Left ventricle myocardium superior (tissue), 1 donor: ENCODE data around the gene FGB. TPM values are rescaled to one million over a fixed set of nuclear protein-coding genes. Genes with fewer than 3 reads are reported as not detected.

Experiments used
- ATAC-seq: fragments of 200-7000 bp; cut with Tn5 transposase; one replicate; pipeline ENCODE4 v1.9.1; 2020; ENCODE audit warnings: mild to moderate bottlenecking, moderate library complexity
- DNase-seq: peaks from one replicate; pipeline ENCODE4 v3.0.0-alpha.2; 2020
- intact Hi-C: fragments of 100-400 bp; cut with micrococcal nuclease; formaldehyde crosslinking; loops from one replicate; pipeline ENCODE4 v1.11.0; 2022
- total RNA-seq: library from RNA; stranded (reverse); fragmentation: NEBNext Ultra II Directional; extraction: Animal tissue kit (Norgen Biotek cat#: 25700); gene quantifications from one replicate; pipeline ENCODE4 v1.2.1, GENCODE V29; 2021
- donor health status: DM: no; HTN: yes; CAD: no; lungs with severe emphysema.

FGB gene
- total RNA-seq, 1 donor from 2014 or later: not detected

DNA sequence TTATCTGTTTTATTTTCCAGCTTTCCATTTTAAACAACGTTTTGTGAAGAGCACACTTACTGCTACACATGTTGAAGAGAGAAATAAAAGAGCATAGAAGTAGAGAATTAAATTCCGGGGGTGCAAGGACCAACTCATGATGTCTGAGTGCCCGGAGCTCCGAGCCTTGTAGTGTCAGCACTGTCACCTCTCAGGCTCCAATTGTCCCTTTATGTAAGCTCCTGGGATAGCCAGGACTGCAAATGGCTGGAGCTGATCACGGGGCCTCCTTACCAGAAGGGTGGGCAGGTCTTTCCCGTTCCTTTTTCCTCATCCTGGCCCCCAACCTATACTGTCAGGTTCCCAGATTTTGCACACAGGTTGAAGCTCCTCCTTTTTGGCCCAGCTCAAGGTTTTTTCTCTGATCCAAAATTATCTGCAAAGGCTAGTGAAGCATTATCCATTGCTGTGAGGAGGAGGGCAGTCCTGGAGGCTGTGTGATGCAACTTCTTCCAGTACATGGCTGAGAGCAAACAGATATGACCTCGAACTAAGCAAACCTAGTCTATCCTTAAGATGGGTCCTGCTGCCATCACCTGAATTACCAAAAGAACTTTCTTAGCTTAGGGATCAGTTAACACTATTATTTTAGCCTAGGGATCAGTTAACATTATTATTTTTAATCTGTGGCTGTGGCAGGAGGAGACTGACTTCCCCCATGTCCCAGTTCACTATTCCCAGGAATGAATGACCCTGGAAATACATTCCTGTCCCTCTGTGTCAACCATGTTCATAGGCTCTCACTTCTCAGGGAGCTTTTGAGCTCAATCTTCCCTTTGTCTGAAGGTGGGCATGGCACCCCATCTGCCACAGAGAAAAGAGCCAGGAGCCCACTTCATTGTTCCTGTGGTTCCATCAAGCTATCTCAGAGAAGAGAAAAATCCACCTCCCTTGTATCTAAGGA, 49.9 kb downstream of the FGB start, which contains the start of gene FGG:
FGG (minus strand) TSS at position 185 of the 943 bp plus-strand sequence; CDS start at position 138, 47 bp downstream.
- intact Hi-C loops: no loop called here
- ATAC-seq: no peak
- DNase-seq: no peak

GRCh38 chr4:154614306-154614705, 51.5 kb downstream of the FGB start:
- intact Hi-C loops: no loop called here
- DNase-seq (no peak), ATAC-seq (no peak)

- intact Hi-C loops: no loop called here
- no peak for ATAC-seq
- DNase-seq: no peak
These were observed 52.4 kb downstream of the FGB start for GRCh38 chr4:154615211-154615610.

GRCh38 chr4:154616287-154616686, 53.5 kb downstream of the FGB start:
- DNase-seq (no peak), ATAC-seq (no peak)
- intact Hi-C loops: no loop called here

DNA sequence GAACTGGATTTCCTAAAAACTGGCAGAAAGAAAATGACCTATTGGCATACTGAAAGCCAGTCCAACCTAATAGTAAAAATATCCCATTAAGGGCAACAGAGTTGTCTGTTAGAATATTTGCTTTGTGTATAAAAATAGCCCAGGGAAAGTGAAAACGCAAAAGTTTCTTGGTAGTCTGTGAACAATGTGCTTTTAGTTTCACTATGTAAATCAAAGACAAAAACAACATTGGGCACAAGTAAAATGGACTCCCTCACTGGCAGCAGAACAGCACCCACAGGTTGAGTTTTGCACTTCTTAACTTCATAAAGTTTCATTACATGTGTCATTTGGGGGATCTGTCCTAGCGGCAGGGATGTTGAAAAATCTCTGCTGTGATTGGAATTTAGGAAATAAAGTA, 53.9 kb downstream of the FGB start:
- DNase-seq (no peak), ATAC-seq (no peak)
- intact Hi-C loops: no loop called here

GRCh38 chr4:154617820-154618317, 55.1 kb downstream of the FGB start:
- intact Hi-C loops: no loop called here
- ATAC-seq (no peak), DNase-seq (no peak)

DNA sequence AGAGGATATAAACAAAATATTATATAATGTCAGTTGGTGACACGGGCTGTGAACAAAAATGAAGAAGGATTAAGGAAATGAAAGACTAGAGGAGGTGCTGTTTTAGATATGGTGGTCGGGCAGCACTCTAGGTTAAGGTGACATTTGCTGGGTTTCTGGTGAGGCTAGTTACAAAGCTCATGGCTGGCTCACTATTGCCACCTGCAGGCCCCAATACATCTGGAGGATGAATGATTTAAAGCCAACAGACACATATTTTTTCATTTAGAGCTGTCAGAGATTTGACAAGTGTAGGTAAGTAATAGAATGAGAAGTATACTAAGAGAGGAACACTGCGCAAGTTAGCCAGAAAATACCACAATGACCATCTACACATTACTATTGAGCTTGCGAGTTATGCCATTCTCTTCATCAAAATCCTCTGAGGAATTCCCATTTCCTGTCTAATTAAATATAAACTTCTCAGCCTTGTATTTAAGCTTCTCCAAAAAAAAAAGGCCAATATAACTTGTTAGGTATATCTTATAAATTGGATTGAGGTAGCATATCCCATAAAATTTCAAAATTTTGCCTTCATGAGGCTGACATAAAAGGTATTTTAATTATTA, 56.0 kb downstream of the FGB start:
- peak; percentile 43 for DNase-seq
- intact Hi-C loops: no loop called here
- ATAC-seq: no peak

DNA sequence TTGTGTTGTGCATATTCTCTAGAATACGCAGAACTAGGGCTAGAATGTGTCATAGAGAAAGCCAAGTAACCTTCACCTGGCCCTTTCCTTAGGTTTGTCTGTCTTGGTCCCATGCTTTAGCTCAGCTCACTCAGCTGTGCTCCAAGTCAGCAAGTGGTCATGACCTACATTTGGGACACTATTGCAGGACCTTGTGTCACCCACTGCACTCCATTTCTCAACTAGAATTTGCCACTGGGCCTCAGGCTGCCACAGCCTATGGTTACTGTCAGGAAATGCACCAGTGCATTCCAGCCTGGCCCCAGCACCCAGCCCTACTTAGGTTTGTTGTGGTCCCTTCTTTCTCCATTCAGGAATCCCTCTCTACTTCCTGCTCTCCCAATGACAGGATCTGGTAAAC, 57.3 kb downstream of the FGB start:
- no peak for ATAC-seq
- intact Hi-C loops: no loop called here
- no peak for DNase-seq

Other genes starting within 250 kb of the FGB start
- not detected for gene DCHS2, start 71.2 kb upstream of the FGB start, total RNA-seq
- gene PLRG1, start 12.6 kb upstream of the FGB start, total RNA-seq: 37.0 TPM
- not detected for gene FGA, start 27.7 kb downstream of the FGB start, total RNA-seq
- gene FGG, start 49.6 kb downstream of the FGB start, total RNA-seq: not detected
- gene LRAT, start 181.0 kb downstream of the FGB start, total RNA-seq: 0.27 TPM
- gene RBM46, start 218.3 kb downstream of the FGB start, total RNA-seq: not detected